Midbrain (tissue), 1 donor: ENCODE measurements around the gene FES.
"Not testable (repeated sequence)": the region's sequence is repeated elsewhere in the genome, so short reads cannot be mapped to it uniquely, and the experiment has no call there.

Source experiments
- DNase-seq: peaks from one replicate; lab custom pipeline; 2025; lab: John Stamatoyannopoulos, UW

The FES gene

GRCh38 chr15:90909976-90910375 lies 25.7 kb downstream of the FES start:
- no peak for DNase-seq

- DNase-seq, result no peak
Observed at GRCh38 chr15:90910441-90911301, 26.4 kb downstream of the FES start.

- DNase-seq, result no peak
Observed at GRCh38 chr15:90911302-90911623, 27.0 kb downstream of the FES start.

GRCh38 chr15:90911906-90912769 lies 27.8 kb downstream of the FES start:
- no peak for DNase-seq

GRCh38 chr15:90912770-90913075 lies 28.4 kb downstream of the FES start:
- no peak for DNase-seq

- no peak for DNase-seq
Observed at GRCh38 chr15:90913398-90913944, 29.2 kb downstream of the FES start.

GRCh38 chr15:90914305-90915080 lies 30.2 kb downstream of the FES start:
- no peak for DNase-seq

- DNase-seq, result no peak
Observed at GRCh38 chr15:90915216-90915807, 31.0 kb downstream of the FES start.

GRCh38 chr15:90915808-90916440 lies 31.6 kb downstream of the FES start:
- peak; percentile 6 for DNase-seq

GRCh38 chr15:90916461-90916860 lies 32.2 kb downstream of the FES start:
- DNase-seq, result no peak

GRCh38 chr15:90917569-90917968 lies 33.3 kb downstream of the FES start:
- DNase-seq, result no peak

- DNase-seq, result no peak
Observed at GRCh38 chr15:90918034-90918788, 33.9 kb downstream of the FES start.

GRCh38 chr15:90918835-90919234 lies 34.5 kb downstream of the FES start:
- no peak for DNase-seq

GRCh38 chr15:90921887-90922286 lies 37.6 kb downstream of the FES start:
- no peak for DNase-seq

GRCh38 chr15:90922712-90923322 lies 38.5 kb downstream of the FES start:
- DNase-seq, result not testable (repeated sequence)

GRCh38 chr15:90924375-90924774 lies 40.1 kb downstream of the FES start:
- no peak for DNase-seq

GRCh38 chr15:90926766-90927165 lies 42.5 kb downstream of the FES start:
- DNase-seq, result not testable (repeated sequence)

- DNase-seq, result not testable (repeated sequence)
Observed at GRCh38 chr15:90928106-90928505, 43.8 kb downstream of the FES start.

- DNase-seq, result no peak
Observed at GRCh38 chr15:90929246-90930019, 45.1 kb downstream of the FES start.
